HUES64 (cell line): ENCODE measurements around the gene VAV3. TPM values are rescaled to one million over a fixed set of nuclear protein-coding genes. Genes with fewer than 3 reads are reported as not detected.
"Not testable (repeated sequence)": the region's sequence is repeated elsewhere in the genome, so short reads cannot be mapped to it uniquely, and the experiment has no call there.

Experiments
- H3K27ac ChIP-seq: 2 replicates; pipeline ENCODE4 v1.7.0; 2013; ENCODE audit warnings: low read depth, low read length, inconsistent platforms
- H3K27me3 ChIP-seq: 2 replicates; pipeline ENCODE4 v1.6.1; 2013; ENCODE audit warnings: mild to moderate bottlenecking, low read length; ENCODE audit not compliant: insufficient read depth
- H3K36me3 ChIP-seq: 2 replicates; pipeline ENCODE4 v1.6.1; 2013; ENCODE audit warnings: mild to moderate bottlenecking, low read length; ENCODE audit not compliant: insufficient read depth
- H3K4me1 ChIP-seq: 2 replicates; pipeline ENCODE4 v1.6.1; 2013; ENCODE audit warnings: mild to moderate bottlenecking, low read length, moderate library complexity; ENCODE audit not compliant: insufficient read depth
- H3K4me3 ChIP-seq: 2 replicates; pipeline ENCODE4 v1.5.1; 2013; ENCODE audit warnings: mild to moderate bottlenecking, low read length, moderate library complexity
- H3K9ac ChIP-seq: 2 replicates; pipeline ENCODE4 v1.6.1; 2013; ENCODE audit warnings: mild to moderate bottlenecking, low read depth, low read length
- H3K9me3 ChIP-seq: 2 replicates; pipeline ENCODE4 v1.6.1; 2013; ENCODE audit warnings: low read depth, low read length; ENCODE audit not compliant: insufficient read depth
- WGBS: fragments of 150-250, 120-280 bp; methylation state at CpG from one replicate; pipeline ENCODE4 v1.1.7; 2013; ENCODE audit warnings: missing lambda C conversion rate; 5-methylcytosine and 5-hydroxymethylcytosine counted together
- polyA plus RNA-seq, 2 experiments: library from polyadenylated mRNA; stranded (reverse); fragments of 50-300 nt; gene quantifications; one replicate each; pipeline ENCODE4 v1.2.3, GENCODE V29; 2013

VAV3 gene, protein sequence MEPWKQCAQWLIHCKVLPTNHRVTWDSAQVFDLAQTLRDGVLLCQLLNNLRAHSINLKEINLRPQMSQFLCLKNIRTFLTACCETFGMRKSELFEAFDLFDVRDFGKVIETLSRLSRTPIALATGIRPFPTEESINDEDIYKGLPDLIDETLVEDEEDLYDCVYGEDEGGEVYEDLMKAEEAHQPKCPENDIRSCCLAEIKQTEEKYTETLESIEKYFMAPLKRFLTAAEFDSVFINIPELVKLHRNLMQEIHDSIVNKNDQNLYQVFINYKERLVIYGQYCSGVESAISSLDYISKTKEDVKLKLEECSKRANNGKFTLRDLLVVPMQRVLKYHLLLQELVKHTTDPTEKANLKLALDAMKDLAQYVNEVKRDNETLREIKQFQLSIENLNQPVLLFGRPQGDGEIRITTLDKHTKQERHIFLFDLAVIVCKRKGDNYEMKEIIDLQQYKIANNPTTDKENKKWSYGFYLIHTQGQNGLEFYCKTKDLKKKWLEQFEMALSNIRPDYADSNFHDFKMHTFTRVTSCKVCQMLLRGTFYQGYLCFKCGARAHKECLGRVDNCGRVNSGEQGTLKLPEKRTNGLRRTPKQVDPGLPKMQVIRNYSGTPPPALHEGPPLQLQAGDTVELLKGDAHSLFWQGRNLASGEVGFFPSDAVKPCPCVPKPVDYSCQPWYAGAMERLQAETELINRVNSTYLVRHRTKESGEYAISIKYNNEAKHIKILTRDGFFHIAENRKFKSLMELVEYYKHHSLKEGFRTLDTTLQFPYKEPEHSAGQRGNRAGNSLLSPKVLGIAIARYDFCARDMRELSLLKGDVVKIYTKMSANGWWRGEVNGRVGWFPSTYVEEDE
- polyA plus RNA-seq (2013, experiment 1 of 2) = 4.4 TPM
- 4.3 TPM for polyA plus RNA-seq (2013, experiment 2 of 2)

DNA sequence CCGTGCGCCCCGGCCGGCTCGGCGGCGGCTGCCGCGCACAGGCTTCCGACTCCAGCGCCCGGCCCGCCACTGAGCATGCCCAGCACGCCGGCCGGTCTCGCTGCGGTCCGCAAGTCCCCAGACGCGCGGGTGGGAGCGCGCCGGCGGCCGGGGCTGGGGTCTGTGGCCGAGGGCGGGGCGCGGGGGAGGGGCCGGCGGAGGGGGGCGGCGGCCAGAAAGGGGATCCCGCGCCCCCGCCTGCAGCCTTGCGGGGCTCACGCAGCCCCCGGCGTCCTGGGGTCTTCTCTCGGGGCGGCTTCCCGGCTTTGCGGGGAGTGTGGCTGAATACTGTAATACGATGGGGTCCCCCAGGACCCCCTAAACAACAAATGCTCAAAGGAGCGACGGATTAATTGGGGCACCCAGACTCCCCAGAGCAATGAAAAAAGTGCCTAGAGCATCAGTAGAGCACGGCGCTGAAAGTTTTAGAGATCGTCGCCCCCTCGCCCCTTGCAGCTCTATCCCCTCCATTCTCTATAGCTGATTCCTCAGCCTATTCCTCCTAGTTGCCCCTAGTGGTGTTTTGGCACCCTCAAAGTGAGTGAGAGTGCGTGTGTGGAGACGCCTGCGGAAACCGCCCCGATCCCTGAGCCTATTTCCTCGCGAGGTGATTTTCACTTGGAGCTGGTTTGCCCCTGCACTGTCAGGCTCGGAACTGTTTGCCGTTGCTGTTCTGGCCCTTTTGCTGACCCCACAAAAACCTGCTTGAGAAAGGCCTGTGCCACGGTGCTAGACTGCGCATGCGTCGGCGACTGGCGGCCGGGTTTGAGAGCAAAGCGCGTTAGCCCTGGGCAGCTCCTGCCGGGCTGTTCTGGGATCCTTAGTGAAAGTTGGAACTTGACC lies at the start of gene VAV3:
Gene VAV3 (minus strand): TSS at position 71 of the 882 bp plus-strand sequence. CDS start 311 bp downstream, outside the sequence.
- H3K27me3 ChIP-seq = peaks cover 28% of the 10 kb centered on the region
- H3K4me3 ChIP-seq = peak within 1 kb of the TSS; percentile 72
- no peaks in the 10 kb centered on the region for H3K36me3 ChIP-seq
- H3K4me1 ChIP-seq = peaks cover 18% of the 10 kb centered on the region
- no peaks in the 10 kb centered on the region for H3K9me3 ChIP-seq
- peak within 1 kb of the TSS; percentile 55 for H3K9ac ChIP-seq
- WGBS = under 1% methylated on average over 71 of the region's 73 CpGs
- H3K27ac ChIP-seq = no peak within 1 kb of the TSS

DNA sequence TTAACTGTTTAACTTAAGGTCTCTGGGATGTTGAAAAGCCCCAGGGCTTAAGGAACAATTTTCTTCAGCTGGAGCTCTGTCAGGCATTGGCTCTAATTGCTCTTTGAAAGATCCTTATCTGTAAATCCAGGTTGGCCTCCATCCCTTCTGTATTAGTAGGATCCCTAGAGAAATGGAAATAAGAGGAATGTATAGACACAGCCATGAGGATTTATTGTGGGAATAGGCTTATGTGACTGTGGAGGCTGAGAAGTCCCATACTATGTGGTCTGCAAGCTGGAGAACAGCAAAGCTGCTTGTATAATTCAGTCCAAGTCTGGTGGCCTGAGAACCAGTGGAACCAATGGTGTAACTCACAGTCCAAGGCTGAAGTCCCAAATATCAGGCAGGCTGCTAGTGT lies 47.6 kb upstream of the VAV3 start:
- Histone ChIP-seq H3K36me3 (no peaks in the 10 kb centered on the region), H3K4me1 (no peaks in the 10 kb centered on the region), H3K9ac (no peak overlapping the region), H3K4me3 (no peak overlapping the region), H3K27ac (no peak overlapping the region), H3K9me3 (no peaks in the 10 kb centered on the region), H3K27me3 (no peaks in the 10 kb centered on the region)

DNA sequence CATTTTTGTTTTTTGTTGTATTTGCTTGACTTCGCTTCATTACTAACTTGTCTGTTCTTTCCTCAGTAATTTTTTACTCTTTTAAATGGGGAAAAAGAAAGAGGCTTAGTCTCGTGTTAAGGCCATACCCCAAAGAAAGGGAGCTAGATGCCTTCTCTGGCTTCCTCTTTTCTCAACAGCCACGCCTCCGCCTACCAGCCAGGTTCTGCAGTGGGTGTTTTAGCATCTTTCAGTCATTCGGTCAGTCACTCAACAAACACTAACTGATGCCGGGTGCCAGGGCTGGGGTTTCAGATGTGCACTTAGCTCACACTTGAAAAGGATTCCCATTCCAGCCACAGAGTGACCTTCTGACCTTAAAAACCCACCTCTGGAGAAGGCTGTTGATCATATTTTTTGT lies 46.3 kb upstream of the VAV3 start:
- no peaks in the 10 kb centered on the region for H3K27me3 ChIP-seq
- no peaks in the 10 kb centered on the region for H3K9me3 ChIP-seq
- 86% methylated on average over 5 of the region's 6 CpGs for WGBS
- no peak overlapping the region for H3K9ac ChIP-seq
- no peak overlapping the region for H3K4me3 ChIP-seq
- no peaks in the 10 kb centered on the region for H3K4me1 ChIP-seq
- H3K27ac ChIP-seq = no peak overlapping the region
- H3K36me3 ChIP-seq = no peaks in the 10 kb centered on the region

DNA sequence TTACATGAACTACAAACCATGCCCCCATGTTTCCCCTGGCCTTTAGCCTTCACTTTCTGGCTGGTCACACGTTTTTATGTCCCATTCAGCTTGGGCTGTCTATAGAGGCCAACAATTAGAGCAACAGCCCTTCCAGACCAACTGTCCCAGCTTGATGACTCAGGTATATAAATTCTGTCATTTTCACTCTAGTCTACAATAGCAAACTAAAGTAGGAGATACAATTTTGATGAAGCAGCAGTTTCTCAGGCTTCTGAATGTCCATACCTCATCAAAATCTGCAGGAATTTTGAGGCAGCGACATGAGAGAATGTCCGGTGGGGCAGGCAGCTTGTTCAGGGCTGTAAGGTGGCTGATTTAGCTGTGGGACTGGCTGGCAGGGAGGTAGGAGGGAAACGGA lies 45.6 kb upstream of the VAV3 start:
- H3K27ac ChIP-seq = no peak overlapping the region
- WGBS = 92% methylated on average over 4 of the region's 4 CpGs
- no peak overlapping the region for H3K4me3 ChIP-seq
- H3K4me1 ChIP-seq = no peaks in the 10 kb centered on the region
- no peak overlapping the region for H3K9ac ChIP-seq
- no peaks in the 10 kb centered on the region for H3K9me3 ChIP-seq
- H3K27me3 ChIP-seq = no peaks in the 10 kb centered on the region
- H3K36me3 ChIP-seq = no peaks in the 10 kb centered on the region

DNA sequence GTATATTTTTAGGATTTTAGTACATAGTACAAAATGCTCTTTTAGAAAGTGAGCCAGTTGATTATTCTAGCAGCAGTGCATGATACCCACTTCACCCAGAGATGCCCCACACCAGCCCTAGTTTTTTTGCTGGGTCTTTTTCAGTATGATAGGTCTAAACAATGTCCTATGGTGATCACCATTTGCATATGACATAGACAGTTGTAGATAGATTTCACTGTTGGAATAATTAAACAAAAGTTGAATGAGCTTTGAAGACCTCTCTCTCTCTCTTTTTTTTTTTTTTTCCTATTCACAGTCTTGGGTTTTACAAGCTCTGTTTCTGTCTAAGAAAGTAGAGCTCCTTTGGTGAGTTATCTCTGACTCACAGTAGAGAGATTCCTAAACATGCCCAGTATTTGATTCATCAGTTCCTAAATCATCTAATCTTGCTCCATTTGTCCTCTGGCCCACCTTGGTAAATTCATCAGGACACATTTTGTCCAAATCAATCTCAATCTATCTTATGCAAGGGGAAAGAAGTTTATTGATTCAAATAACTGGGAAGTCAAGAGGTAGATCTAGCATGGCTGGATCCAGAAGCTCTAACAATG lies 44.7 kb upstream of the VAV3 start:
- no peak overlapping the region for H3K4me3 ChIP-seq

DNA sequence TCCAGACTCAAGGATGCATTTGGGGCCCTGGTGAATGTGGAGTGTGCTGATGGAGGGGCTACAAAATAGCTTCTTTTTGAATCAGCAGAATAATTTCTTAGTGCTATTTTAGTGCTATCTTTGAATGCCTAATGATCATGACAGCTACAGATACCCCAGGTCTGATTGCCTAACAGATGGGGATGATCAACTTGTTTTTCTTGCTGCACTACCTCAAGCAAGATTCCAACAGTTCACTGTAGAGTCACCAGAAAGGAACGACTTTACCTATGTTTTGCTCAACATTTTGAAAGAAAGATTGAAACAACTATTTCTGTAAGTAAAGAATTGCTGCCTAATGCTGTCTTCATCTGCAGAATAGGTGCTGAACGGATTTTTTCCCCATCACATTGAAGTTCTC lies 42.6 kb upstream of the VAV3 start:
- H3K4me1 ChIP-seq = no peaks in the 10 kb centered on the region
- H3K27ac ChIP-seq = no peak overlapping the region
- H3K9ac ChIP-seq = no peak overlapping the region
- no peaks in the 10 kb centered on the region for H3K36me3 ChIP-seq
- no peaks in the 10 kb centered on the region for H3K9me3 ChIP-seq
- WGBS = 65% methylated on average over 2 of the region's 2 CpGs
- H3K4me3 ChIP-seq = no peak overlapping the region
- H3K27me3 ChIP-seq = no peaks in the 10 kb centered on the region

More for the DNA sequence above, 44.7 kb upstream of the VAV3 start:
- Histone ChIP-seq H3K9me3 (no peaks in the 10 kb centered on the region), H3K27me3 (no peaks in the 10 kb centered on the region), H3K36me3 (no peaks in the 10 kb centered on the region), H3K4me1 (no peaks in the 10 kb centered on the region), H3K27ac (no peak overlapping the region), H3K9ac (no peak overlapping the region)

DNA sequence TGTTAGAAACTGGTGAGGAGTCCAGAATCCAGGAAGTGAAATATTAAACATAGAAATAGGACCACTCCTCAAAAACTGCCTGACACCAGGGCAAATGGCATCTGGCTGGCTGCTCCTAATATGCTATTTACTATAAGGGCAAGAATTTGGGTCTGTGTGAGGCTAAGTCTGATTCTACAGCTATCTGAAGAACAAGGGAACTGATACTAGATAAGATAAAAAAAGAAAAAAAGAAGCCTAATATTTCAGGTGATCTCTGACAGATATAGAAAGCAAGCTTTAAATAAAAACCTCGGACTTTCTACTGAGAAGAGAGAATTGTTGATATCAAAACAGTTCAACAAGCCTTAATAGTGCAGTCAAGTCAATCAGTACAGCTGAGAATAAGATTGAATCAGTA lies 42.1 kb upstream of the VAV3 start:
- Histone ChIP-seq H3K4me1 (no peaks in the 10 kb centered on the region), H3K4me3 (no peak overlapping the region)
- 94% methylated on average over 1 of the region's 1 CpG for WGBS

DNA sequence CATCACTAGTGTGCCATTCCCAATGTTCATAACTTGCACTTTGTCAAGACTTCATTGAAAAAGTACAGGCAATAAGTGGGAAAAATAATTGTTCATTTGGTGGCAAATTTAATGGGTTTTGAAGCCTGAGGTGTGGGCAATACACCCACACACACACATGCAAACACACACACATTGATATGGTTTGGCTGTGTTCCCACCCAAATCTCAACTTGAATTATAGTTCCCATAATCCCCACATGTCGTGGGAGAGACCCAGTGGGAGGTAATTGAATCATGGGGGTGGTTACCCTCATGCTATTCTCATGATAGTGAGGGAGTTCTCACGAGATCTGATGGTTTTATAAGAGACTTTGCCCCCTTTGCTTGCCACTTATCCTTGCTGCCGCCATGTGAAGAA lies 39.9 kb upstream of the VAV3 start:
- H3K4me3 ChIP-seq, H3K9ac ChIP-seq, H3K4me1 ChIP-seq, H3K36me3 ChIP-seq, H3K27ac ChIP-seq, H3K9me3 ChIP-seq, H3K27me3 ChIP-seq: not testable (repeated sequence)
- 89% methylated on average over 3 of the region's 3 CpGs for WGBS

More for the DNA sequence above, 42.1 kb upstream of the VAV3 start:
- H3K9ac ChIP-seq = no peak overlapping the region
- H3K9me3 ChIP-seq = no peaks in the 10 kb centered on the region
- no peaks in the 10 kb centered on the region for H3K36me3 ChIP-seq
- H3K27me3 ChIP-seq = no peaks in the 10 kb centered on the region
- no peak overlapping the region for H3K27ac ChIP-seq

DNA sequence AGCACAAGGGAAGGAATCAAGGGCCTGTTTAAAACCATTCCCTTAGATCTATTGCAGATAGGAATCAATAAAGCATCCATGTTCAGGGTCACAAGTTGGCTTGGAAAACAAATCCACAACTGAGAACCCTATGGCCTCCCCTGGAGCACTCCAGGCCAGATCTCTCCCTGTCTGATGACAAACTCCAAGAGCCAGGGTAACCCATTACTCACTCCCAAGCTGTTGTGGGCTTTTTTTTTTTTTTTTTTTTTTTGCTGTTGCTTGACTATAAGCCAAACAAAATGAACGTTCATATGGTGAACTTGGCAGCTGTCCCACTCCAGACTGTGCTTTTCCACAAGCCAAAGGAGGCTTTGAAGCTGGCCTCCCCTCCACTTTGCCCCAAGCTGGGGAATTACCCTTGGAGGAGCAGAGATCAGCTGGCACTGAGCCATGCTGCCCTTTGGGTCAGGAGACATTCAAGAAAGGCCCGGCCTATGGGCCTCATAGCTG lies 35.7 kb upstream of the VAV3 start:
- no peak overlapping the region for H3K4me3 ChIP-seq
- no peak overlapping the region for H3K27ac ChIP-seq

DNA sequence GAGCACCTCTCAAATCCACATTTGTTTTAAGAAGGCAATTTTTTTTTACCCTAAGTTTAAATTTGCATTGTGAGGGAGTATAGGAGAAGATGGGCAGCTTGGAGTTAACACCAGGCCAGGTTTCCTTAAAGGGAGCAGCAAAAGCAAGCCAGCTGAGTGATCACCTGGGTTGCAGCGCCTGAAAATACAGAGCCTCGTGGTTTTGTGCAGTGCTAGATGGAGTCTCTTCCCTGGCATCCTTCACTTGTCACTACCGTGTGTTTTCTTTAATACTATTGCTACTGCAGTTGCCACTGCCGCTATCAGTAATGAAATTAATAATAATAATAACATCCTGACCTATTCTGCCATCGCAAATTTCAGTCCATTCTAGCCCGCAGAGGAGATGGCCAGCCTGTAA lies 35.2 kb upstream of the VAV3 start:
- H3K27me3 ChIP-seq = no peaks in the 10 kb centered on the region
- 92% methylated on average over 5 of the region's 6 CpGs for WGBS
- no peak overlapping the region for H3K27ac ChIP-seq
- H3K4me3 ChIP-seq = no peak overlapping the region
- H3K9ac ChIP-seq = no peak overlapping the region
- H3K36me3 ChIP-seq = no peaks in the 10 kb centered on the region
- H3K9me3 ChIP-seq = no peaks in the 10 kb centered on the region
- peaks cover 11% of the 10 kb centered on the region for H3K4me1 ChIP-seq

More for the DNA sequence above, 35.7 kb upstream of the VAV3 start:
- Histone ChIP-seq H3K36me3 (no peaks in the 10 kb centered on the region), H3K9me3 (no peaks in the 10 kb centered on the region), H3K9ac (no peak overlapping the region), H3K4me1 (peaks cover 11% of the 10 kb centered on the region), H3K27me3 (no peaks in the 10 kb centered on the region)
- 97% methylated on average over 2 of the region's 2 CpGs for WGBS
